Measurements from ENCODE around the gene ANKRD11.

The ANKRD11 gene

DNA sequence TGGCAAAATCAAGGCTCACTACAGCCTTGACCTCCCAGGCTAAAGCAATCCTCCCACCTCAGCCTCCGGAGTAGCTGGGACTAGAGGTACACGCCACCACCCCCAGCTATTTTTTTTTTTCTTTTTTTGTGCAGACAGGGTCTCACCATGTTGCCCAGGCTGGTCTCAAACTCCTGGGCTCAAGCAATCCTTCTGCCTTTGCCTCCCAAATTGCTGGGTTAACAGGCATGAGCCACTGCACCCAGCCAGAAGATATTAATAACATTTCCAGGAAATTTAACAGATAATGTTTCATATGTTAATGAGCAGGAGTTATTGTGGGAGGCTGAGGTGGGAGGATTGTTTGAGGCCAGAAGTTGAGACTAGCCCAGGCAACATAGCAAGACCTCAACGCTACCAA lies 9.4 kb upstream of the ANKRD11 start:
- Histone ChIP-seq H3K79me2 (ENCODE audit: insufficient read depth, low read depth) (no peaks in the 10 kb centered on the region), H4K20me1 (ENCODE audit: insufficient read depth) (no peaks in the 10 kb centered on the region), H3K4me1 (ENCODE audit: low read depth, poor library complexity, severe bottlenecking) (no peaks in the 10 kb centered on the region), H3K9ac (no peak overlapping the region), H3K27ac (no peak overlapping the region), H3K27me3 (ENCODE audit: insufficient read depth, low read depth) (no peaks in the 10 kb centered on the region), H3K4me3 (IDR thresholded peaks at IDR 0.05; ENCODE audit: insufficient read depth, low read depth, low read length) (no peak overlapping the region), H3K4me2 (no peak overlapping the region), H2AFZ (ENCODE audit: low read depth) (no peak overlapping the region), H3K36me3 (ENCODE audit: insufficient read depth) (no peaks in the 10 kb centered on the region)
- no peak for TF ChIP-seq CTCF (conservative IDR thresholded peaks at IDR 0.05; ENCODE audit: low read depth, low read length)

GRCh38 chr16:89498839-89499238 lies 8.5 kb upstream of the ANKRD11 start:
- Histone ChIP-seq H2AFZ (ENCODE audit: low read depth) (no peak overlapping the region), H3K4me2 (no peak overlapping the region), H3K27me3 (ENCODE audit: insufficient read depth, low read depth) (no peaks in the 10 kb centered on the region), H3K27ac (no peak overlapping the region), H3K4me3 (IDR thresholded peaks at IDR 0.05; ENCODE audit: insufficient read depth, low read depth, low read length) (no peak overlapping the region), H3K36me3 (ENCODE audit: insufficient read depth) (no peaks in the 10 kb centered on the region), H3K4me1 (ENCODE audit: low read depth, poor library complexity, severe bottlenecking) (no peaks in the 10 kb centered on the region), H4K20me1 (ENCODE audit: insufficient read depth) (no peaks in the 10 kb centered on the region), H3K9ac (no peak overlapping the region), H3K79me2 (ENCODE audit: insufficient read depth, low read depth) (no peaks in the 10 kb centered on the region)
- TF ChIP-seq CTCF (conservative IDR thresholded peaks at IDR 0.05; ENCODE audit: low read depth, low read length): no peak

GRCh38 chr16:89495121-89495520 lies 4.8 kb upstream of the ANKRD11 start:
- H2AFZ ChIP-seq (ENCODE audit: low read depth): no peak overlapping the region
- no peak overlapping the region for H3K4me2 ChIP-seq
- H3K4me1 ChIP-seq (ENCODE audit: low read depth, poor library complexity, severe bottlenecking): peaks cover 12% of the 10 kb centered on the region
- no peaks in the 10 kb centered on the region for H3K27me3 ChIP-seq (ENCODE audit: insufficient read depth, low read depth)
- no peak overlapping the region for H3K9ac ChIP-seq
- peaks cover 17% of the 10 kb centered on the region; the same call in 1 of the 2 replicates for H3K79me2 ChIP-seq (ENCODE audit: insufficient read depth, low read depth)
- no peak for TF ChIP-seq CTCF (conservative IDR thresholded peaks at IDR 0.05; ENCODE audit: low read depth, low read length)
- no peaks in the 10 kb centered on the region for H3K36me3 ChIP-seq (ENCODE audit: insufficient read depth)
- H4K20me1 ChIP-seq (ENCODE audit: insufficient read depth): no peaks in the 10 kb centered on the region; the same call in 1 of the 2 replicates
- no peak overlapping the region for H3K4me3 ChIP-seq (IDR thresholded peaks at IDR 0.05; ENCODE audit: insufficient read depth, low read depth, low read length)
- no peak overlapping the region for H3K27ac ChIP-seq

GRCh38 chr16:89493776-89494175 lies 3.4 kb upstream of the ANKRD11 start:
- H2AFZ ChIP-seq (ENCODE audit: low read depth): no peak overlapping the region
- peaks cover 14% of the 10 kb centered on the region for H3K4me1 ChIP-seq (ENCODE audit: low read depth, poor library complexity, severe bottlenecking)
- no peak overlapping the region for H3K9ac ChIP-seq
- H3K27me3 ChIP-seq (ENCODE audit: insufficient read depth, low read depth): no peaks in the 10 kb centered on the region
- peaks cover 2% of the 10 kb centered on the region for H4K20me1 ChIP-seq (ENCODE audit: insufficient read depth)
- no peak overlapping the region for H3K4me2 ChIP-seq
- H3K27ac ChIP-seq: no peak overlapping the region
- no peak overlapping the region for H3K4me3 ChIP-seq (IDR thresholded peaks at IDR 0.05; ENCODE audit: insufficient read depth, low read depth, low read length)
- peaks cover 21% of the 10 kb centered on the region for H3K79me2 ChIP-seq (ENCODE audit: insufficient read depth, low read depth)
- no peaks in the 10 kb centered on the region for H3K36me3 ChIP-seq (ENCODE audit: insufficient read depth)
- no peak for TF ChIP-seq CTCF (conservative IDR thresholded peaks at IDR 0.05; ENCODE audit: low read depth, low read length)

Measured in KMS-11 (cell line).